ENCODE results near the gene CBFB.

GRCh38 chr16:67014634-67015312 is 14.2 kb upstream of the CBFB start:
- TF ChIP-seq YY1 (IDR thresholded peaks at IDR 0.05; ENCODE audit: insufficient read depth, insufficient read length) (no peak), ZNF274 (IDR thresholded peaks at IDR 0.05; ENCODE audit: low read depth, low read length) (no peak)

All from NT2/D1 (cell line).